H1 (cell line): Measurements from ENCODE around the gene S100A6. TPM values are rescaled to one million over a fixed set of nuclear protein-coding genes. Genes with fewer than 3 reads are reported as not detected.

Experiments used
- CTCF ChIA-PET: fragments of 300-600 bp; sonication (Branson Sonifier 250); formaldehyde crosslinking; loops from one replicate; lab custom pipeline; 2021; ENCODE audit not compliant: partially characterized antibody; lab: Charles Lee
- POLR2A ChIA-PET: fragments of 300-600 bp; sonication (Branson Sonifier 250); formaldehyde crosslinking; loops from one replicate; lab custom pipeline; 2021; ENCODE audit warnings: inconsistent platforms; ENCODE audit not compliant: partially characterized antibody; lab: Charles Lee
- DNase-seq, 2 experiments: peaks; one replicate each; pipeline versions ENCODE4 v3.0.0 to v3.0.0-alpha.2; 2010 to 2022; ENCODE audit warnings: low spot score in 2 of 2, low read depth in 1 of 2, mixed read lengths in 1 of 2
- FAIRE-seq: peaks from 2 replicates; lab custom pipeline; 2011; peaks lifted over from hg19 to GRCh38; lab: Jason Lieb, UNC
- H2AFZ ChIP-seq: 2 replicates; pipeline ENCODE4 v1.8.1; 2012; ENCODE audit warnings: low read length, inconsistent platforms
- H2AK5ac ChIP-seq: 2 replicates; pipeline ENCODE4 v1.6.1; 2013; ENCODE audit warnings: low read depth, low read length
- H2BK120ac ChIP-seq: replicated peaks from 2 replicates; pipeline ENCODE3; 2013; ENCODE audit warnings: low read depth, low read length, inconsistent platforms
- H2BK12ac ChIP-seq: 2 replicates; pipeline ENCODE4 v1.6.1; 2013; ENCODE audit warnings: low read depth, low read length
- H2BK15ac ChIP-seq: 2 replicates; pipeline ENCODE4 v1.6.1; 2013; ENCODE audit warnings: low read length
- H2BK20ac ChIP-seq: 2 replicates; pipeline ENCODE4 v1.6.1; 2013; ENCODE audit warnings: low read length
- H2BK5ac ChIP-seq: 2 replicates; pipeline ENCODE4 v1.6.1; 2013; ENCODE audit warnings: low read depth, low read length
- H3K14ac ChIP-seq: 2 replicates; pipeline ENCODE4 v1.6.1; 2013; ENCODE audit warnings: inconsistent platforms; ENCODE audit not compliant: insufficient read length
- H3K18ac ChIP-seq: 2 replicates; pipeline ENCODE4 v1.6.1; 2013; ENCODE audit warnings: low read length; ENCODE audit errors: extremely low read depth
- H3K23ac ChIP-seq: 2 replicates; pipeline ENCODE4 v1.6.1; 2013; ENCODE audit warnings: inconsistent platforms; ENCODE audit not compliant: insufficient read length
- H3K23me2 ChIP-seq: 2 replicates; pipeline ENCODE4 v1.6.1; 2013; ENCODE audit warnings: low read depth, low read length
- H3K27ac ChIP-seq: 2 replicates; pipeline ENCODE4 v1.6.1; 2011; ENCODE audit warnings: low read depth, low read length, inconsistent platforms
- H3K27me3 ChIP-seq, 4 experiments: replicated peaks in 1 of 4; 1 replicate in 1 of 4; 2 replicates in 3 of 4; pipeline versions ENCODE4 v1.6.1 to v1.8.1; 2011 to 2013; ENCODE audit warnings: low read length in 3 of 4, mild to moderate bottlenecking in 3 of 4, inconsistent platforms in 2 of 4, mixed read lengths in 2 of 4, moderate library complexity in 1 of 4; ENCODE audit not compliant: control insufficient read depth in 3 of 4, insufficient read depth in 3 of 4; ENCODE audit errors: extremely low read depth in 1 of 4
- H3K36me3 ChIP-seq, 4 experiments: 2 replicates each; pipeline versions ENCODE4 v1.6.1 to v1.8.1; 2011 to 2013; ENCODE audit warnings: mild to moderate bottlenecking in 4 of 4, low read length in 3 of 4, moderate library complexity in 2 of 4, control low read depth in 1 of 4, inconsistent platforms in 1 of 4; ENCODE audit not compliant: insufficient read depth in 4 of 4, control insufficient read depth in 2 of 4
- H3K4ac ChIP-seq: replicated peaks from 2 replicates; pipeline ENCODE3; 2013; ENCODE audit warnings: low read length, low read depth, mixed read lengths, inconsistent platforms; ENCODE audit not compliant: insufficient read length
- H3K4me1 ChIP-seq, 4 experiments: replicated peaks in 1 of 4; 1 replicate in 1 of 4; 2 replicates in 3 of 4; pipeline versions ENCODE4 v1.6.1 to v1.8.1; 2011 to 2013; ENCODE audit warnings: low read length in 3 of 4, inconsistent platforms in 2 of 4, mixed read lengths in 1 of 4; ENCODE audit not compliant: insufficient read depth in 4 of 4, control insufficient read depth in 3 of 4
- H3K4me2 ChIP-seq, 2 experiments: 2 replicates each; pipeline versions ENCODE4 v1.6.1 to v1.8.1; 2011 to 2013; ENCODE audit warnings: low read depth in 2 of 2, low read length in 2 of 2, control low read depth in 1 of 2, inconsistent platforms in 1 of 2, mild to moderate bottlenecking in 1 of 2; ENCODE audit not compliant: insufficient read depth in 1 of 2
- H3K4me3 ChIP-seq, 4 experiments: fragments of 200-600, 300-600 bp in 1 of 4; sonication (generic), shearing (Covaris generic), sonication (Bioruptor Twin) in 1 of 4; 2 replicates each; pipeline versions ENCODE4 v1.5.1 to v1.8.1; 2011 to 2016; ENCODE audit warnings: low read length in 4 of 4, low read depth in 3 of 4, control low read depth in 2 of 4, inconsistent platforms in 2 of 4, mild to moderate bottlenecking in 2 of 4, mixed read lengths in 1 of 4, moderate library complexity in 1 of 4; ENCODE audit not compliant: insufficient read depth in 2 of 4; ENCODE audit errors: extremely low read depth in 1 of 4
- H3K56ac ChIP-seq: replicated peaks from 2 replicates; pipeline ENCODE3; 2013; ENCODE audit warnings: low read depth, mild to moderate bottlenecking, mixed read lengths, low read length, inconsistent platforms; ENCODE audit not compliant: insufficient read length
- H3K79me1 ChIP-seq: 2 replicates; pipeline ENCODE4 v1.6.1; 2013; ENCODE audit warnings: low read depth, low read length, control low read depth
- H3K79me2 ChIP-seq, 2 experiments: 2 replicates each; pipeline versions ENCODE4 v1.6.1 to v1.8.1; 2012 to 2013; ENCODE audit warnings: low read length in 2 of 2, mild to moderate bottlenecking in 2 of 2, inconsistent platforms in 1 of 2; ENCODE audit not compliant: insufficient read depth in 2 of 2, control insufficient read depth in 1 of 2
- H3K9ac ChIP-seq, 4 experiments: replicated peaks in 1 of 4; 1 replicate in 1 of 4; 2 replicates in 3 of 4; pipeline versions ENCODE4 v1.6.1 to v1.8.1; 2011 to 2013; ENCODE audit warnings: low read depth in 3 of 4, low read length in 3 of 4, control low read depth in 2 of 4, mild to moderate bottlenecking in 2 of 4, moderate library complexity in 2 of 4, inconsistent platforms in 1 of 4; ENCODE audit errors: extremely low read depth in 1 of 4
- H3K9me3 ChIP-seq, 2 experiments: 2 replicates each; pipeline versions ENCODE4 v1.6.1 to v1.8.1; 2012 to 2013; ENCODE audit warnings: mild to moderate bottlenecking in 2 of 2, moderate library complexity in 2 of 2, control low read depth in 1 of 2, inconsistent platforms in 1 of 2, low read depth in 1 of 2, low read length in 1 of 2, mixed read lengths in 1 of 2; ENCODE audit not compliant: insufficient read depth in 2 of 2
- H4K20me1 ChIP-seq, 2 experiments: replicated peaks in 1 of 2; 2 replicates each; pipeline versions ENCODE3 to v1.8.1; 2011 to 2013; ENCODE audit warnings: inconsistent platforms in 2 of 2, low read length in 2 of 2, mild to moderate bottlenecking in 1 of 2; ENCODE audit not compliant: insufficient read depth in 2 of 2, control insufficient read depth in 1 of 2
- H4K5ac ChIP-seq: 2 replicates; pipeline ENCODE4 v1.6.1; 2013; ENCODE audit warnings: low read length, low read depth, mixed read lengths, inconsistent platforms; ENCODE audit not compliant: insufficient read length
- H4K8ac ChIP-seq: 2 replicates; pipeline ENCODE4 v1.8.0; 2013; ENCODE audit warnings: mild to moderate bottlenecking, moderate library complexity, low read length, inconsistent platforms; ENCODE audit not compliant: insufficient read depth; ENCODE audit errors: extremely low read depth
- H4K91ac ChIP-seq: replicated peaks from 2 replicates; pipeline ENCODE3; 2013; ENCODE audit warnings: low read length, mixed read lengths, inconsistent platforms; ENCODE audit not compliant: insufficient read length
- CBX8 ChIP-seq: fragments of 300-800, 300-1000 bp; sonication (generic); IDR thresholded peaks from 2 replicates; pipeline ENCODE4 v1.7.1; 2016; ENCODE audit warnings: low read depth, low read length, borderline replicate concordance
- CTBP2 ChIP-seq: IDR thresholded peaks from 2 replicates; pipeline ENCODE4 v1.7.0; 2011; ENCODE audit warnings: borderline replicate concordance, mild to moderate bottlenecking, moderate library complexity, mixed read lengths, low read length; ENCODE audit not compliant: insufficient read depth, insufficient read length
- EZH2 ChIP-seq: fragments of 200-600 bp; sonication (generic); IDR thresholded peaks from 2 replicates; pipeline ENCODE4 v1.7.1; 2012; ENCODE audit warnings: low read depth, mild to moderate bottlenecking, moderate library complexity, low read length, inconsistent platforms; ENCODE audit not compliant: severe bottlenecking
- JUND ChIP-seq: IDR thresholded peaks from 2 replicates; pipeline ENCODE4 v1.6.1; 2011; ENCODE audit warnings: mild to moderate bottlenecking, improper control_type of control experiment, low read length
- KDM5A ChIP-seq: fragments of 200-600 bp; IDR thresholded peaks from 2 replicates; pipeline ENCODE4 v1.7.1; 2012; ENCODE audit warnings: mild to moderate bottlenecking, low read length, inconsistent platforms, mixed read lengths
- NANOG ChIP-seq: IDR thresholded peaks from 2 replicates; pipeline ENCODE4 v1.6.1; 2011; ENCODE audit warnings: low read length, low read depth, mild to moderate bottlenecking, inconsistent platforms; ENCODE audit not compliant: insufficient read depth, poor library complexity, severe bottlenecking
- NRF1 ChIP-seq: IDR thresholded peaks from 2 replicates; pipeline ENCODE4 v1.6.1; 2011; ENCODE audit warnings: mild to moderate bottlenecking, low read depth, low read length, improper control_type of control experiment
- POU5F1 ChIP-seq: IDR thresholded peaks from 2 replicates; pipeline ENCODE4 v1.6.1; 2011; ENCODE audit warnings: low read depth, mild to moderate bottlenecking, low read length, moderate library complexity
- SAP30 ChIP-seq: fragments of 300-600 bp; sonication (generic); IDR thresholded peaks from 2 replicates; pipeline ENCODE4 v1.7.1; 2012; ENCODE audit warnings: low read length, moderate library complexity, mild to moderate bottlenecking, inconsistent platforms; ENCODE audit not compliant: insufficient read depth, insufficient replicate concordance
- SUZ12 ChIP-seq: fragments of 200-600 bp; sonication (generic); IDR thresholded peaks from 2 replicates; pipeline ENCODE4 v1.6.1; 2012; ENCODE audit warnings: mild to moderate bottlenecking, inconsistent platforms, low read length, moderate library complexity, mixed read lengths
- TEAD4 ChIP-seq: IDR thresholded peaks from 2 replicates; pipeline ENCODE4 v1.6.1; 2012; ENCODE audit warnings: low read depth, low read length, inconsistent platforms, mixed read lengths
- ZNF274 ChIP-seq: IDR thresholded peaks from 2 replicates; pipeline ENCODE4 v1.7.0; 2012; ENCODE audit warnings: low read length, borderline replicate concordance; ENCODE audit errors: extremely low read depth
- WGBS, 2 experiments: shearing (Covaris generic) in 1 of 2; methylation state at CpG; one replicate each; pipeline versions ENCODE4 v1.1.6 to v1.1.7; 2013 to 2015; ENCODE audit warnings: low lambda C conversion rate in 2 of 2, mixed read lengths in 2 of 2, inconsistent platforms in 1 of 2, low coverage in 1 of 2, missing lambda C conversion rate in 1 of 2; ENCODE audit not compliant: insufficient replicate concordance in 2 of 2, insufficient coverage in 1 of 2, insufficient read length in 1 of 2; ENCODE audit errors: extremely low coverage in 1 of 2, missing lambda C conversion rate in 1 of 2; 5-methylcytosine and 5-hydroxymethylcytosine counted together
- polyA plus RNA-seq, 7 experiments: library from polyadenylated mRNA; depleted of rRNA in 3 of 7; stranded (reverse) in 5 of 7; unstranded in 2 of 7; fragments of >200 nt in 5 of 7; fragments of 200-250 nt in 2 of 7; gene quantifications; 1 replicate in 5 of 7; 2 replicates in 1 of 7; 4 replicates in 1 of 7; pipeline versions ENCODE4 v1.2.1 to v1.2.3, GENCODE V29; 2011 to 2013; ENCODE audit warnings: missing spikeins in 2 of 7, mixed read lengths in 2 of 7
- total RNA-seq: library from RNA; stranded (reverse); fragmentation: NEBNext Ultra II Directional; extraction: Animal tissue kit (Norgen Biotek cat#: 25700); gene quantifications from 2 replicates; pipeline ENCODE4 v1.2.1, GENCODE V29; 2021

Gene S100A6
- total and polyA plus RNA-seq, 2 of the 8 experiments (the other 6 are each of a cell fraction or from before 2014, with no cell fraction given), result 11.1 to 63.0 TPM

DNA sequence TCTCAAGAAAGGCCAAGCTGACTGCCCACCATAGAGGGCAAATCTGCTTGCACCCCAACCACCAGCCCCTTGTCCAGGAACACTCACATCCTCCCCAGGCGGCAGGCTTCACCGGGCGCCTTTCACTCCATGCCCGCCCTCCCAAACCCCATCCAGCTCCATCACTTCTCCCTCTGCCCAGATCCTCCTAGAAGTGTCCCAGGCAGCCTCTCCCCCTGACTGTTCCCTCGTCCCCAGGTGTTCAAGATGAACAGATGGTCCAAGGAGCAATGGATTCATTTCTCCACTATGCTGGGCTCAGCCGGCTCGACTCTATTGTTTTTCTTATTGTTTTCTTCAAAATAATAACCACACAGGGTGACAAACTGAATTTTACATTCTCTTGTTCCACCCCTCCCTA lies 22.1 kb downstream of the S100A6 start:
- no peak overlapping the region for H3K4me2 ChIP-seq
- H3K27me3 ChIP-seq, result peaks cover 0 to 8% (median 5%) of the 10 kb centered on the region in 4 experiments; a peak in 4 of 7 replicates
- no peaks in the 10 kb centered on the region for H3K23me2 ChIP-seq
- no peak overlapping the region for H3K4me3 ChIP-seq
- no peaks in the 10 kb centered on the region; a peak in 1 of 8 replicates for H3K36me3 ChIP-seq
- 85% methylated on average over 5 of the region's 7 CpGs; no CpG with 5 or more reads in 1 of the 2 experiments for WGBS, 2 experiments
- FAIRE-seq, result no peak
- H3K9me3 ChIP-seq, result no peaks in the 10 kb centered on the region
- no peak overlapping the region for H2BK20ac ChIP-seq
- H3K27ac ChIP-seq, result no peak overlapping the region
- no peak overlapping the region for H2BK5ac ChIP-seq
- no peak overlapping the region for H3K14ac ChIP-seq
- H2AK5ac ChIP-seq, result no peak overlapping the region
- H2BK120ac ChIP-seq, result no peak overlapping the region
- no peak overlapping the region for H4K8ac ChIP-seq
- no peaks in the 10 kb centered on the region for H4K20me1 ChIP-seq
- H3K56ac ChIP-seq, result no peak overlapping the region
- no peaks in the 10 kb centered on the region for H3K79me1 ChIP-seq
- H2AFZ ChIP-seq, result no peak overlapping the region
- H3K4ac ChIP-seq, result no peak overlapping the region
- peaks cover 0 to 3% (median 0%) of the 10 kb centered on the region in 4 experiments; a peak in 1 of 7 replicates for H3K4me1 ChIP-seq
- H4K5ac ChIP-seq, result no peak overlapping the region
- ChIA-PET CTCF (interaction anchor here (0.6 to 4.6 kb wide), 3 partner anchors 18 to 59 kb away, joined by 3 to 28 read pairs (median 10); no protein-coding TSS in a partner anchor), POLR2A (interaction anchor here (1.2 kb wide), 1 partner anchor 121 kb away, joined by 4 read pairs; the partner anchor contains the start of gene CHTOP)
- no peak overlapping the region for H4K91ac ChIP-seq
- H3K9ac ChIP-seq, result no peak overlapping the region
- no peak overlapping the region for H3K23ac ChIP-seq
- H2BK12ac ChIP-seq, result no peak overlapping the region
- H3K18ac ChIP-seq, result no peak overlapping the region
- no peak for DNase-seq
- no peak overlapping the region for H2BK15ac ChIP-seq
- no peaks in the 10 kb centered on the region for H3K79me2 ChIP-seq
- TF ChIP-seq EZH2 (no peak), NRF1 (no peak), NANOG (no peak), SAP30 (no peak), CBX8 (no peak), TEAD4 (no peak), POU5F1 (no peak), KDM5A (no peak), SUZ12 (no peak), CTBP2 (no peak), ZNF274 (no peak), JUND (no peak)
